Right forelimb (tissue), 1 donor: ENCODE results near the gene PNO1.

ENCODE experiments used
- DNase-seq: peaks from one replicate; pipeline ENCODE4 v3.0.0-alpha.2; 2018

Gene PNO1

GRCh38 chr2:68196120-68196716 lies 38.5 kb downstream of the PNO1 start:
- peak; percentile 54 for DNase-seq

- DNase-seq: no peak
Observed at GRCh38 chr2:68200157-68200787, 42.6 kb downstream of the PNO1 start.

GRCh38 chr2:68203587-68203986 lies 45.9 kb downstream of the PNO1 start:
- no peak for DNase-seq

GRCh38 chr2:68206793-68207192 lies 49.1 kb downstream of the PNO1 start:
- no peak for DNase-seq

GRCh38 chr2:68214381-68214780 lies 56.7 kb downstream of the PNO1 start:
- DNase-seq: no peak

GRCh38 chr2:68216454-68217310 lies 59.0 kb downstream of the PNO1 start:
- DNase-seq: no peak

- no peak for DNase-seq
Observed at GRCh38 chr2:68217729-68218128, 60.0 kb downstream of the PNO1 start.

GRCh38 chr2:68218343-68218901 lies 60.7 kb downstream of the PNO1 start:
- DNase-seq: no peak

GRCh38 chr2:68222287-68222686 lies 64.6 kb downstream of the PNO1 start:
- no peak for DNase-seq

- DNase-seq: no peak
Observed at GRCh38 chr2:68223419-68223818, 65.7 kb downstream of the PNO1 start.

GRCh38 chr2:68225119-68225632 lies 67.5 kb downstream of the PNO1 start:
- no peak for DNase-seq
